Choroid plexus epithelial cell (primary cell): ENCODE data around the gene JAG2.

Experiments used
- DNase-seq: peaks from one replicate; pipeline ENCODE4 v3.0.0-alpha.2; 2010; ENCODE audit warnings: low read depth
- H3K4me3 ChIP-seq: 2 replicates; pipeline ENCODE4 v1.5.1; 2011; ENCODE audit warnings: low read depth, mild to moderate bottlenecking, control low read depth, low read length, moderate library complexity
- TF ChIP-seq, protein P1 (sequence below): conservative IDR thresholded peaks from 2 replicates; pipeline ENCODE4 v1.5.1; 2011; ENCODE audit warnings: low read depth, mild to moderate bottlenecking, control low read depth, inconsistent platforms, low read length, moderate library complexity

The JAG2 gene

GRCh38 chr14:105165134-105165704, 3.4 kb downstream of the JAG2 start:
- no peak overlapping the region for H3K4me3 ChIP-seq
- DNase-seq, result no peak
- TF ChIP-seq, protein P1, sequence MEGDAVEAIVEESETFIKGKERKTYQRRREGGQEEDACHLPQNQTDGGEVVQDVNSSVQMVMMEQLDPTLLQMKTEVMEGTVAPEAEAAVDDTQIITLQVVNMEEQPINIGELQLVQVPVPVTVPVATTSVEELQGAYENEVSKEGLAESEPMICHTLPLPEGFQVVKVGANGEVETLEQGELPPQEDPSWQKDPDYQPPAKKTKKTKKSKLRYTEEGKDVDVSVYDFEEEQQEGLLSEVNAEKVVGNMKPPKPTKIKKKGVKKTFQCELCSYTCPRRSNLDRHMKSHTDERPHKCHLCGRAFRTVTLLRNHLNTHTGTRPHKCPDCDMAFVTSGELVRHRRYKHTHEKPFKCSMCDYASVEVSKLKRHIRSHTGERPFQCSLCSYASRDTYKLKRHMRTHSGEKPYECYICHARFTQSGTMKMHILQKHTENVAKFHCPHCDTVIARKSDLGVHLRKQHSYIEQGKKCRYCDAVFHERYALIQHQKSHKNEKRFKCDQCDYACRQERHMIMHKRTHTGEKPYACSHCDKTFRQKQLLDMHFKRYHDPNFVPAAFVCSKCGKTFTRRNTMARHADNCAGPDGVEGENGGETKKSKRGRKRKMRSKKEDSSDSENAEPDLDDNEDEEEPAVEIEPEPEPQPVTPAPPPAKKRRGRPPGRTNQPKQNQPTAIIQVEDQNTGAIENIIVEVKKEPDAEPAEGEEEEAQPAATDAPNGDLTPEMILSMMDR, result no peak

DNA sequence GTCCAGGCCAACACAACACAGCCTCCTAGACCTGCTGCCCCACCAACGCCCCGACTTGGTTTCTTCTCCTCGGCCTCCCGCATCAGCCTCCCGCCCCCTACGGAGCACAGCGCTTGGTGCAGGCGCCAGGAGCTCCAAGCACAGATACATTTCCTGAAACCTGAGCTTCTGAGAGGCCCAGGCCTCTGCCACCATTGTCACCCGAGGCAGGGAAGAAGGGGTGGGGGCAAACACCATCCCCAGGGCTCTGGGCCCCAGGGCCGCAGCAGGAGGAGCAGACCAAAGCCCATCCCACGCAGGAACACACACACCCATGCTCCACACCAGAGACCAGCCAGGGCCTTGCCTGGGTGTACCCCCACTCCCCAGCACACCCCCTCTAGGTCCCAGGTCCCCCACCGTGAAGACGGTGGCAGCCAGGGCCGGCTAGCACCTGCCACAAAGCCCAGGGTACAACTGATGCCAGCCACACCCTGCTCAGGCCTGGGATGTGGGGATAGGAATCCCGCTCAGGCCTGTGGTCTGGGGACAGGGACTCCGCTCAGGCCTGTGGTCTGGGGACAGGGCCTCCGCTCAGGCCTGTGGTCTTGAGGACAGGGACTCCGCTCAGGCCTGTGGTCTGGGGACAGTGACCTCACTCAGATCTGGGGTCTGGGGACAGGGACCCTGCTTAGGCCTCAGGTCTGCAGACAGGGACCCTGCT, 5.4 kb downstream of the JAG2 start:
- TF ChIP-seq, protein P1, result no peak
- DNase-seq, result no peak
- no peak overlapping the region for H3K4me3 ChIP-seq

GRCh38 chr14:105162669-105162979, 6.0 kb downstream of the JAG2 start:
- DNase-seq, result no peak
- TF ChIP-seq, protein P1, result no peak
- H3K4me3 ChIP-seq, result no peak overlapping the region

DNA sequence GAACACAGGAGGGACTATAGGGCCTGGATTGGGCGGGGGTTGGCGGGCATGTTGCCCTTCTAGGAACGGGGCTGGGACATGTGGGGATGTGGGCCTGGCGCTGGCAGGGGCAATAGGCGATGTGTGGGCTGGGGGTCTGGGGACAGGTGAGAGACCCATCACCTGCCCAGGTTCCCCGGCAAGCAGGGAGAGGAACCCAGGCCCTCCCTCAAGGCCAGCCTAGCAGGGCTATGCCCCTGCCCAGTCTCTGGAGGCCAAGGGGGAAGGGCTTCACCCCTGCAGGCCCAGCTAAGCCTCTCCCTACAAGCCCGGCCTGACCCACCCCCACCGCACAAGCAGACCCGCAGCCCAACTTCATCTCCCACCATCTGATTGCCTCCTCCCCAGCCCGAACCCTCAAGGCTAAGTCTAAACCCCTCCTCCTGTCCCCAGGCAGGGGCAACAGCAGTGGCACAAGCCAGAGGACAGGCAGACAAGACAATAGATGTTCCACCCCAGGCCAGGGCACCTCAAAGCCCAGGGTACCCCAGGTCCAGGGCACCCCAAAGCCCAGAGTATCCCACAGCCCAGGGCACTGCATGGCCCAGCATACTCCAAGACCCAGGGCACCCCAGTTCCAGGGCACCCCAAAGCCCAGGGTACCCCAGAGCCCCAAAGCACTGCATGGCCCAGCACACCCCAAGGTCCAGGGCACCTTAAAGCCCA, 6.5 kb downstream of the JAG2 start:
- no peak for DNase-seq
- no peak overlapping the region for H3K4me3 ChIP-seq
- TF ChIP-seq, protein P1, result no peak

- H3K4me3 ChIP-seq, result no peak overlapping the region
- TF ChIP-seq, protein P1, result no peak
- DNase-seq, result no peak
Measured at GRCh38 chr14:105161309-105161708, 7.3 kb downstream of the JAG2 start.

- H3K4me3 ChIP-seq, result no peak overlapping the region
- DNase-seq, result no peak
- TF ChIP-seq, protein P1, result no peak
Measured at GRCh38 chr14:105160776-105161175, 7.8 kb downstream of the JAG2 start.
